Measurements from ENCODE around the gene COL26A1. TPM values are rescaled to one million over a fixed set of nuclear protein-coding genes. Genes with fewer than 3 reads are reported as not detected.
A peak's percentile ranks its signal among the peaks of the same experiment; 100 is the strongest.
"Not testable (repeated sequence)": the region's sequence is repeated elsewhere in the genome, so short reads cannot be mapped to it uniquely, and the experiment has no call there.

Gene COL26A1
- total RNA-seq, result not detected

- H3K9me3 Mint-ChIP-seq, result no peaks in the 10 kb centered on the region
- H3K27me3 Mint-ChIP-seq, result peaks cover 30% of the 10 kb centered on the region
- no peaks in the 10 kb centered on the region for H3K36me3 Mint-ChIP-seq (ENCODE audit: low read depth)
- no peak within 1 kb of the TSS for H3K4me3 Mint-ChIP-seq
- H3K4me1 Mint-ChIP-seq, result peaks cover 6% of the 10 kb centered on the region
- DNase-seq, result no peak
- ChIA-PET POLR2A (interaction anchor here (0.9 kb wide), 1 partner anchor 9 kb away, joined by 3 read pairs; no protein-coding TSS in a partner anchor), CTCF (interaction anchor here (0.6 to 4.2 kb wide), 6 partner anchors 10 to 109 kb away, joined by 3 to 43 read pairs (median 4); partner anchors contain the start of gene IFT22)
- no peak within 1 kb of the TSS for H3K27ac Mint-ChIP-seq
Observed at GRCh38 chr7:101362334-101363195, at the start of gene COL26A1. TSS of gene COL26A1 (plus strand) at chr7:101362875. CDS start at chr7:101363033, 158 bp downstream.

- H3K9me3 Mint-ChIP-seq, result peaks cover 6% of the 10 kb centered on the region
- H3K4me1 Mint-ChIP-seq, result peaks cover under 1% of the 10 kb centered on the region
- POLR2A ChIA-PET, result no interaction called here
- H3K4me3 Mint-ChIP-seq, result no peak overlapping the region
- peaks cover 12% of the 10 kb centered on the region for H3K36me3 Mint-ChIP-seq (ENCODE audit: low read depth)
- CTCF ChIA-PET, result interaction anchor here (0.6 to 1.9 kb wide), 15 partner anchors 11 to 191 kb away, joined by 3 to 9 read pairs (median 4); no protein-coding TSS in a partner anchor
- peak; percentile 59 for DNase-seq
- no peak overlapping the region for H3K27ac Mint-ChIP-seq
- no peaks in the 10 kb centered on the region for H3K27me3 Mint-ChIP-seq
Observed at GRCh38 chr7:101315336-101315735, 47.3 kb upstream of the COL26A1 start.

GRCh38 chr7:101319401-101319800 is 43.3 kb upstream of the COL26A1 start:
- CTCF ChIA-PET, result interaction anchor here (0.6 to 1.1 kb wide), 2 partner anchors 10 to 1148 kb away, joined by 3 read pairs; no protein-coding TSS in a partner anchor
- no peaks in the 10 kb centered on the region for H3K9me3 Mint-ChIP-seq
- peaks cover 17% of the 10 kb centered on the region for H3K4me1 Mint-ChIP-seq
- H3K27me3 Mint-ChIP-seq, result no peaks in the 10 kb centered on the region
- H3K27ac Mint-ChIP-seq, result no peak overlapping the region
- no peak overlapping the region for H3K4me3 Mint-ChIP-seq
- DNase-seq, result no peak
- POLR2A ChIA-PET, result no interaction called here
- peaks cover 2% of the 10 kb centered on the region for H3K36me3 Mint-ChIP-seq (ENCODE audit: low read depth)

- ChIA-PET CTCF (interaction anchor here (0.6 to 2.4 kb wide), 6 partner anchors 31 to 1437 kb away, joined by 3 to 7 read pairs (median 5); partner anchors contain the start of gene COL26A1), POLR2A (interaction anchor here (0.7 to 1.6 kb wide), 5 partner anchors 10 to 69 kb away, joined by 3 to 4 read pairs (median 3); no protein-coding TSS in a partner anchor)
- DNase-seq, result peak; percentile 90
Observed at GRCh38 chr7:101321491-101322401, 40.9 kb upstream of the COL26A1 start, which contains the start of gene IFT22. TSS of gene IFT22 (minus strand) at chr7:101321812. CDS start at chr7:101321709, 103 bp downstream.

DNA sequence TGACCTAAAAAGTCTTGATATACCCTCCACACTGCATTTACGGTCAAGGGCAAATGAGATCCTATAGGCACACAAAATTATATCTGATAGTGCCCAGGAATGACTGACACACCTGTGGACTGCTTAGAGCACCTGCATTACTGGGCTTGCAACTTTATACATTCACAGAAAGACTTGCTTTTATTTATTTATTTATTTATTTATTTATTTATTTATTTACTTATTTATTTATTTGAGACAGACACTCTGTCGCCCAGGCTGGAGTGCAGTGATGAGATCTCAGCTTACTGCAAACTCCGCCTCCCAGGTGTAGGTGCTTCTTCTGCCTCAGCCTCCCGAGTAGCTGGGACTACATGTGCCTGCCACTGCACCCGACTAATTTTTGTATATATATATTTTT is 34.5 kb upstream of the COL26A1 start:
- DNase-seq, result no peak
- H3K9me3 Mint-ChIP-seq, result no peaks in the 10 kb centered on the region
- no peaks in the 10 kb centered on the region for H3K36me3 Mint-ChIP-seq (ENCODE audit: low read depth)
- ChIA-PET CTCF (no interaction called here), POLR2A (no interaction called here)
- H3K4me3 Mint-ChIP-seq, result no peak overlapping the region
- peaks cover 4% of the 10 kb centered on the region for H3K27me3 Mint-ChIP-seq
- H3K27ac Mint-ChIP-seq, result no peak overlapping the region
- no peaks in the 10 kb centered on the region for H3K4me1 Mint-ChIP-seq

More at GRCh38 chr7:101321491-101322401, 40.9 kb upstream of the COL26A1 start, which contains the start of gene IFT22:
- H3K4me3 Mint-ChIP-seq, result peak within 1 kb of the TSS; percentile 87
- no peaks in the 10 kb centered on the region for H3K36me3 Mint-ChIP-seq (ENCODE audit: low read depth)
- peak within 1 kb of the TSS; percentile 75 for H3K27ac Mint-ChIP-seq
- H3K9me3 Mint-ChIP-seq, result no peaks in the 10 kb centered on the region
- peaks cover 2% of the 10 kb centered on the region for H3K27me3 Mint-ChIP-seq
- H3K4me1 Mint-ChIP-seq, result peaks cover 17% of the 10 kb centered on the region

GRCh38 chr7:101330011-101330484 is 32.6 kb upstream of the COL26A1 start:
- no peaks in the 10 kb centered on the region for H3K4me1 Mint-ChIP-seq
- CTCF ChIA-PET, result no interaction called here
- no peaks in the 10 kb centered on the region for H3K9me3 Mint-ChIP-seq

DNA sequence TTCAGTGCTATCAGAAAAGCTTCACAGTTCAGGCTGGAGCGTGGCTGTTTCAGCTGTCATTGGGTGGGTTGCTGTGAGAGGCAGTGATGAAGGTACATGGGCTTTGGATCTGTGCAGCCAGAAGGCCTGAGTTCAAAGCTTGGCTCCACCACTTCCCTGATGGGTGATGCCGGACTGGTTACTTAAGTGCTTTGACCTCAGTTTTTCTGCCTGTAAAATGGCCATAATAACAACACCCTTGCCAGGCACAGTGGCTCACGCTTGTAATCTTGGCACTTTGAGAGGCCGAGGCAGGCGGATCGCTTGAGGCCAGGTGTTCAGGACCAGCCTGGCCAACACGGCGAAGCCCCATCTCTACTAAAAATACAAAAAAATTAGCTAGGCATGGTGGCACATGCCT is 30.6 kb upstream of the COL26A1 start:
- no peaks in the 10 kb centered on the region for H3K4me1 Mint-ChIP-seq
- H3K27me3 Mint-ChIP-seq, result peaks cover 4% of the 10 kb centered on the region
- ChIA-PET POLR2A (no interaction called here), CTCF (interaction anchor here (1.5 kb wide), 1 partner anchor 32 kb away, joined by 3 read pairs; no protein-coding TSS in a partner anchor)
- no peaks in the 10 kb centered on the region for H3K9me3 Mint-ChIP-seq
- H3K4me3 Mint-ChIP-seq, result no peak overlapping the region
- no peaks in the 10 kb centered on the region for H3K36me3 Mint-ChIP-seq (ENCODE audit: low read depth)
- no peak overlapping the region for H3K27ac Mint-ChIP-seq
- no peak for DNase-seq

More at GRCh38 chr7:101330011-101330484, 32.6 kb upstream of the COL26A1 start:
- peaks cover 4% of the 10 kb centered on the region for H3K27me3 Mint-ChIP-seq
- no peaks in the 10 kb centered on the region for H3K36me3 Mint-ChIP-seq (ENCODE audit: low read depth)
- POLR2A ChIA-PET, result no interaction called here
- H3K27ac Mint-ChIP-seq, result no peak overlapping the region
- H3K4me3 Mint-ChIP-seq, result no peak overlapping the region
- DNase-seq, result no peak

DNA sequence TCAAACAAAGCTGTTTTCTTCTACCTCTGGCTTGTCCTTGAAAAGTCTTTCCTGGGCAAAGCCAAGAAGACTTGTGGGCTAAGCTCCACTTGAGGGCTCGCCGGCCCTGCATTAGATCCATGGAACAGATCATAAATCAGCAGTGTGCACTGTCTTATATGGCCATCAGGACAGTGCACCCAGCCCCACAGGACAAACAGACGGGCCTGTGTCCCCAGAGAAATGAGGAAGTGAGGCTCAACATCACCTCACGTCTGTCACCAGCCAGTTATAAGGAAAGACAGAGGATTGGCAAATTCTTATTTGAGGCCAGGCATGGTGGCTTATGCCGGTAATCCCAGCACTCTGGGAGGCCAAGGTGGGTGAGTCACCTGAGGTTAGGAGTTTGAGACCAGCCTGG is 28.8 kb upstream of the COL26A1 start:
- ChIA-PET CTCF (interaction anchor here (0.6 to 0.8 kb wide), 2 partner anchors 31 to 112 kb away, joined by 3 read pairs; no protein-coding TSS in a partner anchor), POLR2A (no interaction called here)
- Mint-ChIP-seq H3K4me1 (no peaks in the 10 kb centered on the region), H3K9me3 (no peaks in the 10 kb centered on the region), H3K27ac (no peak overlapping the region), H3K4me3 (no peak overlapping the region), H3K36me3 (ENCODE audit: low read depth) (no peaks in the 10 kb centered on the region), H3K27me3 (peaks cover 3% of the 10 kb centered on the region)
- no peak for DNase-seq

GRCh38 chr7:101340379-101340778 is 22.3 kb upstream of the COL26A1 start:
- Mint-ChIP-seq H3K4me3 (no peak overlapping the region), H3K27me3 (peaks cover 10% of the 10 kb centered on the region), H3K9me3 (no peaks in the 10 kb centered on the region), H3K36me3 (ENCODE audit: low read depth) (no peaks in the 10 kb centered on the region), H3K4me1 (no peaks in the 10 kb centered on the region), H3K27ac (no peak overlapping the region)
- CTCF ChIA-PET, result no interaction called here
- DNase-seq, result no peak
- POLR2A ChIA-PET, result no interaction called here

DNA sequence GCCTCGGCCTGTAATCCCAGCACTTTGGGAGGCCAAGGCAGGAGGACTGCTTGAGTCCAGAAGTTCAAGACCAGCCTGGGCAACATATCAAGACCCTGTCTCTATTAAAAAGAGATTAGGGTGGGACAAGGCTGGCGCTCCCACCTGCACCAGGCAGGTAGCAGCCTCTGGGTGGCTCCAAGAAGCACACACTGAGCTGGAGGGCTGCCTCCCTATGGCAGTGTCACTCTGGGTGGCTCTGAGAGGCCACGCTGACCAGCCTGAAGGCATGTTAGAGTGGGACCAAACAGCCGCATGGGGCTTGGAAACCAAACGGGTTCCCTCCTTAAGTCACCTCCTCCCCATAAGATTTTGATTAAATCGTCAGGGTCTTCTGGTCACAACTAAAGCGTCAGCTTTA is 19.8 kb upstream of the COL26A1 start:
- no peak overlapping the region for H3K4me3 Mint-ChIP-seq
- no peak overlapping the region for H3K27ac Mint-ChIP-seq
- H3K4me1 Mint-ChIP-seq, result no peaks in the 10 kb centered on the region
- CTCF ChIA-PET, result no interaction called here
- peaks cover 9% of the 10 kb centered on the region for H3K27me3 Mint-ChIP-seq
- POLR2A ChIA-PET, result no interaction called here
- DNase-seq, result no peak
- H3K9me3 Mint-ChIP-seq, result no peaks in the 10 kb centered on the region
- no peaks in the 10 kb centered on the region for H3K36me3 Mint-ChIP-seq (ENCODE audit: low read depth)

GRCh38 chr7:101347477-101347876 is 15.2 kb upstream of the COL26A1 start:
- POLR2A ChIA-PET, result no interaction called here
- CTCF ChIA-PET, result no interaction called here
- DNase-seq, result no peak
- no peaks in the 10 kb centered on the region for H3K27me3 Mint-ChIP-seq
- H3K27ac Mint-ChIP-seq, result no peak overlapping the region
- no peaks in the 10 kb centered on the region for H3K36me3 Mint-ChIP-seq (ENCODE audit: low read depth)
- H3K4me3 Mint-ChIP-seq, result no peak overlapping the region
- H3K9me3 Mint-ChIP-seq, result no peaks in the 10 kb centered on the region
- H3K4me1 Mint-ChIP-seq, result peaks cover 12% of the 10 kb centered on the region

- DNase-seq; H3K4me3 Mint-ChIP-seq; H3K27ac Mint-ChIP-seq; H3K36me3 Mint-ChIP-seq (ENCODE audit: low read depth); CTCF ChIA-PET; H3K9me3 Mint-ChIP-seq; H3K27me3 Mint-ChIP-seq; POLR2A ChIA-PET: not testable (repeated sequence)
- H3K4me1 Mint-ChIP-seq, result peaks cover 19% of the 10 kb centered on the region
Observed at GRCh38 chr7:101348456-101349067, 14.1 kb upstream of the COL26A1 start.

Data from activated CD4-positive, alpha-beta memory T cell treated with anti-CD3 and anti-CD28 coated beads, Interleukin-2, amount 10 ng/mL, durations not matched to agents 7 days and 5 days (primary cell).